Measurements from ENCODE around the gene EPO. TPM values are rescaled to one million over a fixed set of nuclear protein-coding genes. Genes with fewer than 3 reads are reported as not detected.

Gene EPO
- not detected in 2 replicates for total RNA-seq

GRCh38 chr7:100720279-100720670 lies at the start of gene EPO:
EPO (plus strand) TSS chr7:100720468; CDS start chr7:100720981, 513 bp downstream.

GRCh38 chr7:100673302-100673941 lies 46.8 kb upstream of the EPO start, which contains the start of gene GNB2:
GNB2 (plus strand) TSS chr7:100673740; CDS start chr7:100676266, 2,526 bp downstream.

DNA sequence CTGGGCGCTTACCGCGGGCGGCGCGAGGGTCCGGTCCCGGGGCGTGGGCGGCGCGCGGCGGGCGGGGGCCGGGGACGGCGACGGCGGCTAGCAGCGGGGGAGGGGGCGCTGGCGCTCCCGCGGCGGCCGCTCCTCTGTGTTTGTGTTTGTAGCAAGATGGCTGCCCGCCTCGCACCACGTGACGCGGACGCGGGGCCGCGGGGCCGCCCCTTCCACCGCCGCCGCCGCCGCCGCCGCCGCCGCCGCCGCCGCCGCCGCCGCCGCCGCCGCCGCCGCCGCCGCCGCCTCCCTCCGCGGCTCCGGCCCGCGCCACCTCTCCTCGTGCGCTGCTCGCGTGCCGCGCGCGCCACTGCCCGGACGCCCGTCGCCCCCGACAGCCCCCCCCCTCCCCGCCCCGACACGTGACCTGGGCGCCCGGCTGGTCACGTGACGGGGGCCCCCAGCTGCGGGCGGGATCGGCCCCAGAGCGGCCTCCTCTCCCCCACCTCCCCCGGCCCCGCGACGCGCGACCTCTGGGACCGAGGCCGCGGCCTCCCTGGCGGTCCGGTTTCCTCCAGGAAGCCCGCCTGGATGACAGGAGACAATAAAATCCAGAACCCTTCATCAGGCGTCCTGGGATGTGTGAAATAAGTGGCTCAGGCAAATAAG lies 26.0 kb upstream of the EPO start, which contains the start of gene GIGYF1:
TSS of gene GIGYF1 (minus strand) at position 153 of the 648 bp plus-strand sequence. CDS start 6,012 bp downstream, outside the sequence.

GRCh38 chr7:100705753-100706671 lies 14.3 kb upstream of the EPO start, which contains the start of gene POP7:
POP7 (plus strand) TSS chr7:100706121; CDS start chr7:100706831, 710 bp downstream.

Other genes with a start within 250 kb of the EPO start
- 48.1 and 49.1 TPM in 2 replicates for gene TSC22D4, start 241.3 kb upstream of the EPO start, total RNA-seq
- gene NYAP1, start 236.5 kb upstream of the EPO start, total RNA-seq = 2.6 and 3.4 TPM in 2 replicates
- gene AGFG2, start 181.3 kb upstream of the EPO start, total RNA-seq = 20.5 and 38.2 TPM in 2 replicates
- 0.93 and 2.4 TPM in 2 replicates for gene SAP25, start 146.6 kb upstream of the EPO start, total RNA-seq
- 46.8 and 48.4 TPM in 2 replicates for gene LRCH4, start 134.3 kb upstream of the EPO start, total RNA-seq
- gene FBXO24, start 134.1 kb upstream of the EPO start, total RNA-seq = 0.12 TPM in 1 of 2 replicates, not detected in the other
- 579 and 757 TPM in 2 replicates for gene PCOLCE, start 118.1 kb upstream of the EPO start, total RNA-seq
- 15.6 and 21.6 TPM in 2 replicates for gene MOSPD3, start 107.9 kb upstream of the EPO start, total RNA-seq
- gene TFR2, start 78.9 kb upstream of the EPO start, total RNA-seq = 0.47 TPM in 1 of 2 replicates, not detected in the other
- gene ACTL6B, start 64.0 kb upstream of the EPO start, total RNA-seq = not detected in 2 replicates
- 201 and 244 TPM in 2 replicates for gene GNB2, start 46.7 kb upstream of the EPO start, total RNA-seq
- 13.8 and 18.6 TPM in 2 replicates for gene GIGYF1, start 26.2 kb upstream of the EPO start, total RNA-seq
- 25.4 and 34.2 TPM in 2 replicates for gene POP7, start 14.3 kb upstream of the EPO start, total RNA-seq
- not detected in 2 replicates for gene ZAN, start 13.1 kb downstream of the EPO start, total RNA-seq
- 44.6 and 62.8 TPM in 2 replicates for gene EPHB4, start 107.1 kb downstream of the EPO start, total RNA-seq
- gene SLC12A9, start 132.2 kb downstream of the EPO start, total RNA-seq = 21.1 and 25.7 TPM in 2 replicates
- 88.9 and 103 TPM in 2 replicates for gene TRIP6, start 146.9 kb downstream of the EPO start, total RNA-seq
- gene SRRT, start 154.6 kb downstream of the EPO start, total RNA-seq = 53.6 and 54.0 TPM in 2 replicates
- 5.7 and 6.0 TPM in 2 replicates for gene UFSP1, start 169.2 kb downstream of the EPO start, total RNA-seq
- 0.35 and 1.6 TPM in 2 replicates for gene ACHE, start 175.4 kb downstream of the EPO start, total RNA-seq
- not detected in 2 replicates for gene MUC3A, start 229.1 kb downstream of the EPO start, total RNA-seq
- gene MUC12, start 249.1 kb downstream of the EPO start, total RNA-seq = 0.35 TPM in 1 of 2 replicates, not detected in the other

Data from pericardium fibroblast (primary cell).